ENCODE measurements around the gene ARID2.
A peak's percentile ranks its signal among the peaks of the same experiment; 100 is the strongest.

ARID2 gene

GRCh38 chr12:45721954-45722353, 7.6 kb upstream of the ARID2 start:
- no peak for DNase-seq (ENCODE audit: low read depth, low spot score)

- no peak for DNase-seq (ENCODE audit: low read depth, low spot score)
Measured at GRCh38 chr12:45725631-45726602, 3.6 kb upstream of the ARID2 start.

- no peak for DNase-seq (ENCODE audit: low read depth, low spot score)
Measured at GRCh38 chr12:45726603-45727300, 2.8 kb upstream of the ARID2 start.

GRCh38 chr12:45727301-45727979, 2.1 kb upstream of the ARID2 start:
- DNase-seq (ENCODE audit: low read depth, low spot score): peak; percentile 94

GRCh38 chr12:45727980-45728629, 1.4 kb upstream of the ARID2 start:
- no peak for DNase-seq (ENCODE audit: low read depth, low spot score)

GRCh38 chr12:45728630-45729232, 775 bp upstream of the ARID2 start:
- peak; percentile 89 for DNase-seq (ENCODE audit: low read depth, low spot score)

GRCh38 chr12:45730084-45730347, 510 bp downstream of the ARID2 start:
- no peak for DNase-seq (ENCODE audit: low read depth, low spot score)

- DNase-seq (ENCODE audit: low read depth, low spot score): peak; percentile 13
Measured at GRCh38 chr12:45730348-45731189, 1.1 kb downstream of the ARID2 start.

- DNase-seq (ENCODE audit: low read depth, low spot score): no peak
Measured at GRCh38 chr12:45731190-45731775, 1.8 kb downstream of the ARID2 start.

GRCh38 chr12:45732250-45732649, 2.7 kb downstream of the ARID2 start:
- DNase-seq (ENCODE audit: low read depth, low spot score): no peak

GRCh38 chr12:45732936-45733335, 3.4 kb downstream of the ARID2 start:
- no peak for DNase-seq (ENCODE audit: low read depth, low spot score)

GRCh38 chr12:45737638-45738037, 8.1 kb downstream of the ARID2 start:
- DNase-seq (ENCODE audit: low read depth, low spot score): no peak

- no peak for DNase-seq (ENCODE audit: low read depth, low spot score)
Measured at GRCh38 chr12:45742590-45742989, 13.1 kb downstream of the ARID2 start.

- DNase-seq (ENCODE audit: low read depth, low spot score): no peak
Measured at GRCh38 chr12:45743247-45743646, 13.7 kb downstream of the ARID2 start.

- DNase-seq (ENCODE audit: low read depth, low spot score): no peak
Measured at GRCh38 chr12:45745861-45746277, 16.4 kb downstream of the ARID2 start.

- no peak for DNase-seq (ENCODE audit: low read depth, low spot score)
Measured at GRCh38 chr12:45756666-45757065, 27.2 kb downstream of the ARID2 start.

- DNase-seq (ENCODE audit: low read depth, low spot score): no peak
Measured at GRCh38 chr12:45757172-45757571, 27.7 kb downstream of the ARID2 start.

GRCh38 chr12:45760333-45760732, 30.8 kb downstream of the ARID2 start:
- no peak for DNase-seq (ENCODE audit: low read depth, low spot score)

GRCh38 chr12:45762185-45763110, 32.9 kb downstream of the ARID2 start:
- DNase-seq (ENCODE audit: low read depth, low spot score): peak; percentile 20

All from smooth muscle cell of the brain vasculature (primary cell).